ENCODE measurements around the gene KL. TPM values are rescaled to one million over a fixed set of nuclear protein-coding genes. Genes with fewer than 3 reads are reported as not detected.

KL gene
- total and polyA plus RNA-seq, 2 experiments from 2014 or later: 0.03 TPM; not detected in 1

GRCh38 chr13:33109801-33110200, 93.6 kb downstream of the KL start:
- Mint-ChIP-seq H3K27ac (no peak overlapping the region), H3K36me3 (ENCODE audit: low read depth) (0 out of 3 replicates have a peak, but pooled peaks cover 2% of the 10 kb centered on the region), H3K27me3 (ENCODE audit: insufficient read depth, low read depth, poor library complexity) (peaks cover 2% of the 10 kb centered on the region), H3K4me3 (no peak overlapping the region), H3K4me1 (no peaks in the 10 kb centered on the region; the same call in 2 of the 3 replicates), H3K9me3 (no peaks in the 10 kb centered on the region)
- Histone ChIP-seq H3K9me2 (ENCODE audit: insufficient read depth) (0 out of 2 replicates have a peak, but pooled peaks cover 7% of the 10 kb centered on the region), H3K4me3 (no peak overlapping the region), H2AFZ (no peak overlapping the region), H3K27me3 (ENCODE audit: insufficient read depth) (no peaks in the 10 kb centered on the region), H3F3A (replicated peaks; ENCODE audit: low read depth) (no peaks in the 10 kb centered on the region), H4K20me1 (replicated peaks; ENCODE audit: insufficient read depth) (no peaks in the 10 kb centered on the region), H3K4me2 (no peak overlapping the region), H3K79me2 (replicated peaks; ENCODE audit: insufficient read depth) (no peaks in the 10 kb centered on the region), H3K4me1 (ENCODE audit: insufficient read depth) (no peaks in the 10 kb centered on the region), H3K36me3 (ENCODE audit: insufficient read depth) (no peaks in the 10 kb centered on the region), H3K27ac (ENCODE audit: low read depth) (no peak overlapping the region)
- DNase-seq (ENCODE audit: low spot score): peak; percentile 64
- TF ChIP-seq CTCF (conservative IDR thresholded peaks at IDR 0.05; ENCODE audit: low read depth in 2 of 2) (peak; percentile 71 to 86), EZH2phosphoT487 (IDR thresholded peaks at IDR 0.05; ENCODE audit: unreplicated experiment) (no peak)
- ATAC-seq: peak; percentile 85

DNA sequence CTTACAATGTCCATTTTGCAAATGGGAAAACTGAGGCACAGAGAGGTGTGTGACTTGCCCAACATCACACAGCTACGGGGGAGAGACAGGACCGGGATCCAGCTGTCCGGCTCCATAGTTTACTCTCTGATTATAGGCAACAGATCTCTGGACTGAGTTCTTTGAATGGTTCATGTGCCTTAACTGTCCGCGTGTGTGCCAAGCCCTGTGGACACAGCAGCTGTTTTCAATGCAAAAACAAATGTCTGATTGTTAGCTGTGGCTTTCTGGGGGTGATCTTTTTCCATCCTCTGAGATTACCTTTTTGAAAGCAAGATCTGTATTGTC, 94.1 kb downstream of the KL start:
- TF ChIP-seq ETS1 (IDR thresholded peaks at IDR 0.05): no peak
- no peak for TF ChIP-seq ZNF331 (CRISPR knock-in tag; IDR thresholded peaks at IDR 0.05; ENCODE audit: low read depth)
- no peak overlapping the region for H3K4me3 Mint-ChIP-seq
- peaks cover 2% of the 10 kb centered on the region for H3K27me3 Mint-ChIP-seq (ENCODE audit: insufficient read depth, low read depth, poor library complexity)
- Histone ChIP-seq H3K36me3 (ENCODE audit: insufficient read depth) (no peaks in the 10 kb centered on the region), H3K4me3 (no peak overlapping the region), H3F3A (replicated peaks; ENCODE audit: low read depth) (no peaks in the 10 kb centered on the region), H4K20me1 (replicated peaks; ENCODE audit: insufficient read depth) (no peaks in the 10 kb centered on the region), H3K4me1 (ENCODE audit: insufficient read depth) (no peaks in the 10 kb centered on the region), H3K79me2 (replicated peaks; ENCODE audit: insufficient read depth) (no peaks in the 10 kb centered on the region), H2AFZ (no peak overlapping the region), H3K9me2 (ENCODE audit: insufficient read depth) (0 out of 2 replicates have a peak, but pooled peaks cover 7% of the 10 kb centered on the region), H3K27me3 (ENCODE audit: insufficient read depth) (no peaks in the 10 kb centered on the region), H3K4me2 (no peak overlapping the region), H3K27ac (ENCODE audit: low read depth) (no peak overlapping the region)
- H3K27ac Mint-ChIP-seq: no peak overlapping the region
- H3K36me3 Mint-ChIP-seq (ENCODE audit: low read depth): 0 out of 3 replicates have a peak, but pooled peaks cover 2% of the 10 kb centered on the region
- no peak for ATAC-seq
- no peak for DNase-seq (ENCODE audit: low spot score)
- H3K4me1 Mint-ChIP-seq: no peaks in the 10 kb centered on the region; the same call in 2 of the 3 replicates
- no peaks in the 10 kb centered on the region for H3K9me3 Mint-ChIP-seq

- Histone ChIP-seq H3K4me3 (no peak overlapping the region), H2AFZ (no peak overlapping the region), H3K36me3 (ENCODE audit: insufficient read depth) (no peaks in the 10 kb centered on the region), H3K9me2 (ENCODE audit: insufficient read depth) (0 out of 2 replicates have a peak, but pooled peaks cover 7% of the 10 kb centered on the region), H3K27ac (ENCODE audit: low read depth) (no peak overlapping the region), H3K27me3 (ENCODE audit: insufficient read depth) (no peaks in the 10 kb centered on the region), H3F3A (replicated peaks; ENCODE audit: low read depth) (no peaks in the 10 kb centered on the region), H3K4me2 (no peak overlapping the region), H3K4me1 (ENCODE audit: insufficient read depth) (no peaks in the 10 kb centered on the region), H4K20me1 (replicated peaks; ENCODE audit: insufficient read depth) (no peaks in the 10 kb centered on the region), H3K79me2 (replicated peaks; ENCODE audit: insufficient read depth) (no peaks in the 10 kb centered on the region)
- no peak for DNase-seq (ENCODE audit: low spot score)
- Mint-ChIP-seq H3K9me3 (no peaks in the 10 kb centered on the region), H3K36me3 (ENCODE audit: low read depth) (peaks cover 2% of the 10 kb centered on the region; the same call in 1 of the 3 replicates), H3K27ac (no peak overlapping the region), H3K27me3 (ENCODE audit: insufficient read depth, low read depth, poor library complexity) (peaks cover 2% of the 10 kb centered on the region), H3K4me3 (no peak overlapping the region), H3K4me1 (no peaks in the 10 kb centered on the region)
- no peak for ATAC-seq
- TF ChIP-seq CTCF (conservative IDR thresholded peaks at IDR 0.05; ENCODE audit: low read depth in 2 of 2): no peak
- no peak for TF ChIP-seq JUNB (IDR thresholded peaks at IDR 0.05; ENCODE audit: unreplicated experiment)
- TF ChIP-seq EZH2 (IDR thresholded peaks at IDR 0.05; ENCODE audit: low read depth, unreplicated experiment): no peak
Measured at GRCh38 chr13:33110713-33111413, 94.6 kb downstream of the KL start.
